ENCODE data around the gene TUT7. TPM values are rescaled to one million over a fixed set of nuclear protein-coding genes. Genes with fewer than 3 reads are reported as not detected.

The TUT7 gene
- total RNA-seq, 1 donor from 2014 or later, result 11.8 TPM

Other genes with a start within 250 kb of the TUT7 start
- not detected for gene C9orf153, start 94.8 kb downstream of the TUT7 start, total RNA-seq
- 66.5 TPM for gene ISCA1, start 71.9 kb downstream of the TUT7 start, total RNA-seq